HEK293T (cell line): ENCODE data around the gene GADD45B.
"Not testable (repeated sequence)": the region's sequence is repeated elsewhere in the genome, so short reads cannot be mapped to it uniquely, and the experiment has no call there.

Experiments used
- CTCF ChIA-PET: fragments of 350-600 bp; formaldehyde crosslinking; extraction: SDS; loops from one replicate; lab custom pipeline; 2021; ENCODE audit warnings: antibody characterized with exemption, inconsistent platforms; lab: Yijun Ruan, JAX
- POLR2A ChIA-PET: fragments of 350-600 bp; formaldehyde crosslinking; extraction: SDS; loops from one replicate; lab custom pipeline; 2020; ENCODE audit warnings: antibody characterized with exemption, inconsistent platforms; lab: Yijun Ruan, JAX
- DNase-seq: peaks from one replicate; pipeline ENCODE4 v3.0.0; 2012; ENCODE audit warnings: mixed read lengths; ENCODE audit errors: extremely low spot score
- ARNT ChIP-seq: fragments of 450-650 bp; IDR thresholded peaks from 2 replicates; pipeline ENCODE4 v1.6.1; 2017; ENCODE audit warnings: mild to moderate bottlenecking
- BHLHE40 ChIP-seq: fragments of 450-650 bp; IDR thresholded peaks from 2 replicates; pipeline ENCODE4 v1.6.1; 2016; ENCODE audit warnings: mild to moderate bottlenecking, moderate library complexity, borderline replicate concordance
- CTBP1 ChIP-seq: fragments of 450-650 bp; IDR thresholded peaks from 2 replicates; pipeline ENCODE4 v1.6.1; 2016; ENCODE audit warnings: borderline replicate concordance
- ELF4 ChIP-seq: fragments of 450-650 bp; IDR thresholded peaks from 2 replicates; pipeline ENCODE4 v1.6.1; 2017; ENCODE audit warnings: antibody characterized with exemption
- FOXA1 ChIP-seq: fragments of 450-650 bp; IDR thresholded peaks from 2 replicates; pipeline ENCODE4 v1.6.1; 2016; ENCODE audit warnings: mild to moderate bottlenecking
- FOXK2 ChIP-seq: fragments of 450-650 bp; IDR thresholded peaks from 2 replicates; pipeline ENCODE4 v1.6.1; 2016; ENCODE audit warnings: mild to moderate bottlenecking
- FOXM1 ChIP-seq: fragments of 450-650 bp; IDR thresholded peaks from 2 replicates; pipeline ENCODE4 v1.6.1; 2017; ENCODE audit warnings: mild to moderate bottlenecking, borderline replicate concordance
- HDGF ChIP-seq: fragments of 450-650 bp; IDR thresholded peaks from 2 replicates; pipeline ENCODE4 v1.6.1; 2017; ENCODE audit warnings: antibody characterized with exemption, borderline replicate concordance
- L3MBTL2 ChIP-seq: fragments of 450-650 bp; conservative IDR thresholded peaks from 2 replicates; pipeline ENCODE4 v1.6.1; 2016; ENCODE audit warnings: mild to moderate bottlenecking
- LEF1 ChIP-seq: fragments of 450-650 bp; IDR thresholded peaks from 2 replicates; pipeline ENCODE4 v1.6.1; 2017; ENCODE audit warnings: mild to moderate bottlenecking, borderline replicate concordance
- NFRKB ChIP-seq: fragments of 450-650 bp; IDR thresholded peaks from 2 replicates; pipeline ENCODE4 v1.6.1; 2016; ENCODE audit warnings: mild to moderate bottlenecking, moderate library complexity
- SP1 ChIP-seq: fragments of 450-650 bp; IDR thresholded peaks from 2 replicates; pipeline ENCODE4 v1.6.1; 2017
- SUZ12 ChIP-seq: fragments of 450-650 bp; IDR thresholded peaks from 2 replicates; pipeline ENCODE4 v1.6.1; 2016; ENCODE audit warnings: mild to moderate bottlenecking
- TARDBP ChIP-seq: fragments of 450-650 bp; IDR thresholded peaks from 2 replicates; pipeline ENCODE4 v1.6.1; 2016
- ZNF384 ChIP-seq: fragments of 450-650 bp; IDR thresholded peaks from 2 replicates; pipeline ENCODE4 v1.6.1; 2016
- TF ChIP-seq, protein P1 (sequence below): fragments of 450-650 bp; IDR thresholded peaks from 2 replicates; pipeline ENCODE4 v1.6.1; 2016

GADD45B gene

DNA sequence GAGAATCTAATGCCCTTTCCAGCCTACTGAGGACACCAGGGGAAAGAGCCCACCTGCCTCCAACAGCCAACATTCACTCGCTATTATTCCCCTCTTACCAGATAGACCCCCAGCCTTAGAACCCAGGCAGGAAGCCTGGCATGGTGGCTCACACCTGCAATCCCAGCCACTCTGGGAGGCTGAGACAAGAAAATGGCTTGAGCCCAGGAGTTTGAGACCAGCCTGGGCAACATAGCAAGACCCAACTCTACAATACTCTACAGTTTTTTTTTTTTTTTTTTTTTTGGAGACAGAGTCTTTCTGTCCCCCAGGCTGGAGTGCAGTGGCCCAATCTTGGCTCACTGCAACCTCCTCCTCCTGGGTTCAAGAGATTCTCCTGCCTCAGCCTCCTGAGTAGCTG, 15.7 kb upstream of the GADD45B start:
- no peak for TF ChIP-seq L3MBTL2
- no peak for TF ChIP-seq ZNF384
- TF ChIP-seq NFRKB = no peak
- DNase-seq = no peak
- CTCF ChIA-PET = no interaction called here
- POLR2A ChIA-PET = no interaction called here

DNA sequence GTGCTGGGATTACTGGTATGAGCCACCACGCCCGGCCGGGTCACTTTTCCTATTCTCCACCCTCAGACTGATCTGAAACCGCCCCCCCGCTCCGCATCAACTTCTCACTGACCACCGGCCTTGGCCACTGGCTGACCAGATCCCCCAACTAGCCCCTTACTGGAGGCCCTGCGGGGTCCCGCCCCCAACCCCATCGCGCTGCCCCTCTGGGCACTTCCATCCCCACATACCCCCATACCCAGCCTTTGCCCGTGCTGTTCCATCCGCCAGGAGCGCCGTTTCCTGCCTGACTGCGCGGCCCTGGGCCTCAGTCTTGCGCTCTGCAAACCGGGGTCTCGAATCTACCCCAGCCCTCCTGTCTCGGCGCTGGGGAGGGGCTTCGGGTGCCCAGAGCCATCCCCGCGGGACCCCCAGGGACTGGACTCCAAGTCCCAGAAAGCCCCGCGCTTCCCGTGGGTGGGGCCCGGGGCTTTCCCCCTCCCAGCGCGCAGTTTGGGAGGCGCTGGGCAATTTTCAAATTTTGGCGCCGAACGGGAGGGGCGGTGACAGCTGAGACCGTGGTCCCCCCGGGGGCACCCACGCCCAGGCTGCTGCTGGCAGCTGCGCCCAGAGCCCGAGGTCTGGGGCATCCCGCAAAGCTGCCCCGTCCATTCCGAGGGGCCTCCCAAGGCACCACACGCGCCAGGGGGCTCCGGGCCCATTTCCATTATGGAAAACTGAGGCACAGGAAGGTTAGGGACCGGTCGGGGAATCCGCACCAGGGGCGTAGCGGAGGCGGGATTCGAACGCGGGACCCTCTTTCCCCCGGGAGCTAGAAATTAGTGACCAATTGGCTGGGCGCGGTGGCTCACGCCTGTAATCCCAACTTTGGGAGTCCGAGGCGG, 13.9 kb upstream of the GADD45B start:
- peak; percentile 91 for TF ChIP-seq FOXM1
- no peak for TF ChIP-seq CTBP1
- TF ChIP-seq ZNF384 = no peak
- TF ChIP-seq, protein P1, sequence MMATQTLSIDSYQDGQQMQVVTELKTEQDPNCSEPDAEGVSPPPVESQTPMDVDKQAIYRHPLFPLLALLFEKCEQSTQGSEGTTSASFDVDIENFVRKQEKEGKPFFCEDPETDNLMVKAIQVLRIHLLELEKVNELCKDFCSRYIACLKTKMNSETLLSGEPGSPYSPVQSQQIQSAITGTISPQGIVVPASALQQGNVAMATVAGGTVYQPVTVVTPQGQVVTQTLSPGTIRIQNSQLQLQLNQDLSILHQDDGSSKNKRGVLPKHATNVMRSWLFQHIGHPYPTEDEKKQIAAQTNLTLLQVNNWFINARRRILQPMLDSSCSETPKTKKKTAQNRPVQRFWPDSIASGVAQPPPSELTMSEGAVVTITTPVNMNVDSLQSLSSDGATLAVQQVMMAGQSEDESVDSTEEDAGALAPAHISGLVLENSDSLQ = no peak
- TF ChIP-seq ELF4 = no peak
- ChIA-PET CTCF (no interaction called here), POLR2A (interaction anchor here (0.8 to 1.4 kb wide), 2 partner anchors 14 to 34 kb away, joined by 3 to 5 read pairs; partner anchors contain the start of genes GADD45B and TIMM13)
- DNase-seq = peak; percentile 60

DNA sequence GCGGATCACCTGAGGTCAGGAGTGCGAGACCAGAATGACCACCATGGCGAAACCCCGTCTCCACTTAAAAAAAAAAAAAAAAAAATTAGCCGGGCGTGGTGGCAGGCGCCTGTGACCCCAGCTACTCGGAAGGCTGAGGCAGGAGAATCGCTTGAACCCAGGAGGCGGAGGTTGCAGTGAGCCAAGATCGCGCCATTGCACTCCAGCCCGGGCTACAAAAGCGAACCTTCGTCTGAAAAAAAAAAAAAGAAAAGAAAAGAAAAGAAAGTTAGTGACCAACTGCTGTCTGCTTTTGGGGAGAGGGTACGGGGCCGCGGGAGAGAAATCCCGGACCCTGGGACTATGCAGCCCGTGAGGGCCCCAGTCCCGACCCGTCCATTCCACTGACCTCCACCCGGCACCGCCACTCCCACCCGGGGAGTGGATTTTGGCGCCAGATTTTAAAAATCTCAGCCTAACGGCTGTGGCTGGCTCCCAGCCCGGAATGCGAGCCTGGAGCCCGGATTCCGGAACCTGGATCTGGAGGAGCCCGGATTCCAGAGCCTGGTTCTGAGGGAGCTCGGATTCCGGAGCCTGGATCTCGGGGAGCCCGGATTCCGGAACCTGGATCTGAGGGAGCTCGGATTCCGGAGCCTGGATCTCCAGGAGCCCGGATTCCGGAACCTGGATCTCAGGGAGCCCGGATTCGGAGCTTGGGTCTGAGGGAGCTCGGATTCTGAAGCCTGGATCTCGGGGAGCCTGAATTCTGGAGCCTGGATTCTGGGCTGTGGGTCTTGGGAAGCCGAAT, 13.1 kb upstream of the GADD45B start:
- TF ChIP-seq NFRKB = no peak
- TF ChIP-seq TARDBP = 0 out of 2 replicates have a peak, but pooled peaks have one; percentile 36
- peak; percentile 59; the same call in 1 of the 2 replicates for TF ChIP-seq ZNF384
- no peak for TF ChIP-seq CTBP1
- no peak; the same call in 1 of the 2 replicates for TF ChIP-seq ARNT
- TF ChIP-seq BHLHE40 = no peak
- TF ChIP-seq FOXM1 = peak; percentile 92; the same call in 1 of the 2 replicates
- POLR2A ChIA-PET = interaction anchor here (0.7 to 1.8 kb wide), 5 partner anchors 11 to 148 kb away, joined by 3 to 14 read pairs (median 5); partner anchors contain the start of genes GADD45B and TIMM13
- CTCF ChIA-PET = interaction anchor here (0.7 to 1.2 kb wide), 3 partner anchors 35 to 125 kb away, joined by 3 to 5 read pairs (median 4); partner anchors contain the start of gene TIMM13
- DNase-seq = peak; percentile 62

DNA sequence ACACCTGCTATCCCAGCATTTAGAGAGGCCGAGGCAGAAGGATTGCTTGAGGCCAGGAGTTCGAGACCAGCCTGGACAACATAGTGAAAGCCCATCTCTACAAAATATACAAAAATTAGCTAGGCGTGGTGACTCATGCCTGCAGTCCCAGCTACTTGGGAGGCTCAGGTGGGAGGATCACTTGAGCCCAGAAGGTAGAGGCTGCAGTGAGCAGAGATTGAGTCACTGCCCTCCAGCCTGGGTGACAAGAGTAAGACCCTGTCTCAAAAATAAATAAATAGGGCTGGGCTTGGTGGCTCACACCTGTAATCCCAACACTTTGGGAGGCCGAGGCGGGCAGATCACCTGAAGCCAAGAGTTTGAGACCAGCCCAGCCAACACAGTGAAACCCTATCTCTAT, 12.2 kb upstream of the GADD45B start:
- ChIA-PET CTCF (interaction anchor here (0.7 to 1.2 kb wide), 4 partner anchors 36 to 124 kb away, joined by 3 to 5 read pairs (median 4); partner anchors contain the start of gene TIMM13), POLR2A (interaction anchor here (0.7 to 1.8 kb wide), 3 partner anchors 10 to 148 kb away, joined by 3 to 14 read pairs (median 5); partner anchors contain the start of gene GADD45B)
- DNase-seq = not testable (repeated sequence)

DNA sequence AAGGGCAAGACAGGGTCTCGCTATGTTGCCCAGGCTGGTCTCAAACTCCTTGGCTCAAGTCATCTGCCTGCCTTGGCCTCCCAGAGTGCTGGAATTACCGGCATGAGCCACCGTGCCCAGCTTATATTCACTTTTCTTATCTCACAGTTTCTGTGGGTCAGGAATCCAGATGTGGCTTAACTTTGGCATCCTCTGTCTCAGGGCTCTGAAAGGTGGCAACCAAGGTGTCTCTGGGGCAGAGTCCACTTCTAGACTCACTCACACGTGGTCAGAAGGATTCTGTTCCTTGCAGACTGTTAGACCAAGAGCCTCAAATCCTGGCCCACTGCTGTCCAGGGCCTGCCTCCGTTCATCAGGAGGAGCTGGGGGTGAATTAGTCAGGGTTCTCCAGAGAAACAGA, 11.5 kb upstream of the GADD45B start:
- CTCF ChIA-PET = interaction anchor here (1.0 kb wide), 1 partner anchor 65 kb away, joined by 3 read pairs; no protein-coding TSS in a partner anchor
- POLR2A ChIA-PET = interaction anchor here (1.4 to 1.8 kb wide), 2 partner anchors 12 to 147 kb away, joined by 5 to 14 read pairs; partner anchors contain the start of gene GADD45B
- TF ChIP-seq BHLHE40 (no peak), FOXA1 (no peak), FOXK2 (no peak), NFRKB (no peak), LEF1 (no peak), HDGF (no peak), SP1 (no peak), ZNF384 (no peak), CTBP1 (no peak), ARNT (no peak), ELF4 (no peak), SUZ12 (no peak)
- TF ChIP-seq, protein P1 = no peak

DNA sequence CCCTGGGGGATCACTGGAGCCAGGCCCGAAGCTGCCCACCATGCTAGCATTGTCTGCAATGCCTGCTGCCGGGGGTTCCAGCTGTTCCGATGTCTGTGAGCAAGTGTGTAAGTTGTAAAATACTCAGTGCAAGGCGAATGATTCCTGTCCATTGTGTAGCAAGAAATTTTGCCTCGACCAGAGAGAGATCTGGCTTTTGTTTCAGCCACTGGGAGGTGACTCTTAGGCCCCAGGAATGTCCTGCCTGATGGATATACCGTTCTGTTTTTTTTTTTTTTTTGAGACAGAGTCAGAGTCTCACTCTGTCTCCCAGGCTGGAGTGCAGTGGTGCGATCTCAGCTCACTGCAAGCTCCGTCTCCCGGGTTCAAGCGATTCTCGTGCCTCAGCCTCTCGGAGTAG, 7.3 kb upstream of the GADD45B start:
- POLR2A ChIA-PET = interaction anchor here (2.9 kb wide), 1 partner anchor 12 kb away, joined by 12 read pairs; the partner anchor contains the start of gene LMNB2
- TF ChIP-seq L3MBTL2 = no peak
- TF ChIP-seq FOXK2 = no peak
- no peak for TF ChIP-seq LEF1
- no peak for TF ChIP-seq CTBP1
- TF ChIP-seq HDGF = no peak
- no peak for TF ChIP-seq ELF4
- no peak for TF ChIP-seq FOXM1
- TF ChIP-seq SP1 = no peak
- no peak for TF ChIP-seq BHLHE40
- TF ChIP-seq ARNT = no peak
- TF ChIP-seq FOXA1 = no peak
- CTCF ChIA-PET = interaction anchor here (0.7 kb wide), 1 partner anchor 167 kb away, joined by 5 read pairs; no protein-coding TSS in a partner anchor
- DNase-seq = no peak

More for the DNA sequence above, 11.5 kb upstream of the GADD45B start:
- DNase-seq = no peak
